ENCODE results near the gene FAM180B. TPM values are rescaled to one million over a fixed set of nuclear protein-coding genes. Genes with fewer than 3 reads are reported as not detected.

Gene FAM180B
- total and polyA plus RNA-seq, 10 of the 15 experiments (the other 5 are each of a cell fraction or from before 2014, with no cell fraction given) = 0.04 to 0.34 TPM; not detected in 8

DNA sequence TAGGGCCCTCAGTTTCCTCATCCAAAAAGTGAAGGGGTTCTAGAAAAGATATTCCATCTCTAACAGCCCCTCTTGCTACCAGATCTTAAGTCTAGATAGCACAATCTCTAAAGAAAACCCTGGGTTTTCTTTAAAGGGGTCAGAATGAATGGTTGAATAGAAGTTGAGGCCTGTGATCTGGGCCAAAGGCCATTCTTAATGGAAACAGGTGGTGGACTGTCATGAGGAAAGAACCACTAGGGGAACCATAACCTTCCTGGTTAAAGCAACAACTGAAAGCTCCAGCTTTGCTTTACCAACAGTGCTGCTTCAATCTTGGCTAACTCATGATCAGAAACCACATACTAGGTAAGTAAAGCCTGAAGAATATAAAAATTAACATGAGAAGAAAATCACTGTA lies 35.4 kb upstream of the FAM180B start (continued):
- TF ChIP-seq SMC3 (IDR thresholded peaks at IDR 0.05; ENCODE audit: borderline replicate concordance, low read length) = peak; percentile 41
- TF ChIP-seq WRNIP1 (IDR thresholded peaks at IDR 0.05; ENCODE audit: borderline replicate concordance, low read depth, low read length) = no peak
- TF ChIP-seq MYB (IDR thresholded peaks at IDR 0.05; ENCODE audit: borderline replicate concordance, low read depth, low read length) = no peak
- no peak for TF ChIP-seq NR2C1 (IDR thresholded peaks at IDR 0.05)
- TF ChIP-seq, protein P1, sequence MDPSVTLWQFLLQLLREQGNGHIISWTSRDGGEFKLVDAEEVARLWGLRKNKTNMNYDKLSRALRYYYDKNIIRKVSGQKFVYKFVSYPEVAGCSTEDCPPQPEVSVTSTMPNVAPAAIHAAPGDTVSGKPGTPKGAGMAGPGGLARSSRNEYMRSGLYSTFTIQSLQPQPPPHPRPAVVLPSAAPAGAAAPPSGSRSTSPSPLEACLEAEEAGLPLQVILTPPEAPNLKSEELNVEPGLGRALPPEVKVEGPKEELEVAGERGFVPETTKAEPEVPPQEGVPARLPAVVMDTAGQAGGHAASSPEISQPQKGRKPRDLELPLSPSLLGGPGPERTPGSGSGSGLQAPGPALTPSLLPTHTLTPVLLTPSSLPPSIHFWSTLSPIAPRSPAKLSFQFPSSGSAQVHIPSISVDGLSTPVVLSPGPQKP (IDR thresholded peaks at IDR 0.05; ENCODE audit: low read depth, low read length) = no peak
- no peak for TF ChIP-seq RELA (IDR thresholded peaks at IDR 0.05; ENCODE audit: borderline replicate concordance, partially characterized antibody)
- TF ChIP-seq, protein P2, sequence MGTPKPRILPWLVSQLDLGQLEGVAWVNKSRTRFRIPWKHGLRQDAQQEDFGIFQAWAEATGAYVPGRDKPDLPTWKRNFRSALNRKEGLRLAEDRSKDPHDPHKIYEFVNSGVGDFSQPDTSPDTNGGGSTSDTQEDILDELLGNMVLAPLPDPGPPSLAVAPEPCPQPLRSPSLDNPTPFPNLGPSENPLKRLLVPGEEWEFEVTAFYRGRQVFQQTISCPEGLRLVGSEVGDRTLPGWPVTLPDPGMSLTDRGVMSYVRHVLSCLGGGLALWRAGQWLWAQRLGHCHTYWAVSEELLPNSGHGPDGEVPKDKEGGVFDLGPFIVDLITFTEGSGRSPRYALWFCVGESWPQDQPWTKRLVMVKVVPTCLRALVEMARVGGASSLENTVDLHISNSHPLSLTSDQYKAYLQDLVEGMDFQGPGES (IDR thresholded peaks at IDR 0.05) = no peak
- no peak for TF ChIP-seq ZZZ3 (IDR thresholded peaks at IDR 0.05; ENCODE audit: control insufficient read depth, insufficient read length, low read depth)
- no peak for TF ChIP-seq MEF2B (IDR thresholded peaks at IDR 0.05; ENCODE audit: partially characterized antibody, poor library complexity, severe bottlenecking)
- TF ChIP-seq GATAD2B (conservative IDR thresholded peaks at IDR 0.05; ENCODE audit: low read depth) = no peak
- TF ChIP-seq, protein P3, sequence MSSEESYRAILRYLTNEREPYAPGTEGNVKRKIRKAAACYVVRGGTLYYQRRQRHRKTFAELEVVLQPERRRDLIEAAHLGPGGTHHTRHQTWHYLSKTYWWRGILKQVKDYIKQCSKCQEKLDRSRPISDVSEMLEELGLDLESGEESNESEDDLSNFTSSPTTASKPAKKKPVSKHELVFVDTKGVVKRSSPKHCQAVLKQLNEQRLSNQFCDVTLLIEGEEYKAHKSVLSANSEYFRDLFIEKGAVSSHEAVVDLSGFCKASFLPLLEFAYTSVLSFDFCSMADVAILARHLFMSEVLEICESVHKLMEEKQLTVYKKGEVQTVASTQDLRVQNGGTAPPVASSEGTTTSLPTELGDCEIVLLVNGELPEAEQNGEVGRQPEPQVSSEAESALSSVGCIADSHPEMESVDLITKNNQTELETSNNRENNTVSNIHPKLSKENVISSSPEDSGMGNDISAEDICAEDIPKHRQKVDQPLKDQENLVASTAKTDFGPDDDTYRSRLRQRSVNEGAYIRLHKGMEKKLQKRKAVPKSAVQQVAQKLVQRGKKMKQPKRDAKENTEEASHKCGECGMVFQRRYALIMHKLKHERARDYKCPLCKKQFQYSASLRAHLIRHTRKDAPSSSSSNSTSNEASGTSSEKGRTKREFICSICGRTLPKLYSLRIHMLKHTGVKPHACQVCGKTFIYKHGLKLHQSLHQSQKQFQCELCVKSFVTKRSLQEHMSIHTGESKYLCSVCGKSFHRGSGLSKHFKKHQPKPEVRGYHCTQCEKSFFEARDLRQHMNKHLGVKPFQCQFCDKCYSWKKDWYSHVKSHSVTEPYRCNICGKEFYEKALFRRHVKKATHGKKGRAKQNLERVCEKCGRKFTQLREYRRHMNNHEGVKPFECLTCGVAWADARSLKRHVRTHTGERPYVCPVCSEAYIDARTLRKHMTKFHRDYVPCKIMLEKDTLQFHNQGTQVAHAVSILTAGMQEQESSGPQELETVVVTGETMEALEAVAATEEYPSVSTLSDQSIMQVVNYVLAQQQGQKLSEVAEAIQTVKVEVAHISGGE (CRISPR knock-in tag; IDR thresholded peaks at IDR 0.05) = no peak
- TF ChIP-seq IKZF2 (IDR thresholded peaks at IDR 0.05) = no peak
- no peak for TF ChIP-seq HDGF (IDR thresholded peaks at IDR 0.05)
- no peak for TF ChIP-seq BCL11A (IDR thresholded peaks at IDR 0.05; ENCODE audit: low read depth, low read length)
- no peak for TF ChIP-seq CHD4 (IDR thresholded peaks at IDR 0.05)
- TF ChIP-seq NR2F1 (conservative IDR thresholded peaks at IDR 0.05) = no peak
- TF ChIP-seq, protein P4, sequence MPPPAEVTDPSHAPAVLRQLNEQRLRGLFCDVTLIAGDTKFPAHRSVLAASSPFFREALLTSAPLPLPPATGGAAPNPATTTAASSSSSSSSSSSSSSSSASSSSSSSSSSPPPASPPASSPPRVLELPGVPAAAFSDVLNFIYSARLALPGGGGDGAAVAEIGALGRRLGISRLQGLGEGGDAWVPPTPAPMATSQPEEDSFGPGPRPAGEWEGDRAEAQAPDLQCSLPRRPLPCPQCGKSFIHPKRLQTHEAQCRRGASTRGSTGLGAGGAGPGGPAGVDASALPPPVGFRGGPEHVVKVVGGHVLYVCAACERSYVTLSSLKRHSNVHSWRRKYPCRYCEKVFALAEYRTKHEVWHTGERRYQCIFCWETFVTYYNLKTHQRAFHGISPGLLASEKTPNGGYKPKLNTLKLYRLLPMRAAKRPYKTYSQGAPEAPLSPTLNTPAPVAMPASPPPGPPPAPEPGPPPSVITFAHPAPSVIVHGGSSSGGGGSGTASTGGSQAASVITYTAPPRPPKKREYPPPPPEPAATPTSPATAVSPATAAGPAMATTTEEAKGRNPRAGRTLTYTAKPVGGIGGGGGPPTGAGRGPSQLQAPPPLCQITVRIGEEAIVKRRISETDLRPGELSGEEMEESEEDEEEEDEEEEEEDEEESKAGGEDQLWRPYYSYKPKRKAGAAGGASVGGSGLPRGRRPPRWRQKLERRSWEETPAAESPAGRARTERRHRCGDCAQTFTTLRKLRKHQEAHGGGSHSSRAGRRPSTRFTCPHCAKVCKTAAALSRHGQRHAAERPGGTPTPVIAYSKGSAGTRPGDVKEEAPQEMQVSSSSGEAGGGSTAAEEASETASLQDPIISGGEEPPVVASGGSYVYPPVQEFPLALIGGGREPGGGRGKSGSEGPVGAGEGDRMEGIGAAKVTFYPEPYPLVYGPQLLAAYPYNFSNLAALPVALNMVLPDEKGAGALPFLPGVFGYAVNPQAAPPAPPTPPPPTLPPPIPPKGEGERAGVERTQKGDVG (CRISPR knock-in tag; IDR thresholded peaks at IDR 0.05) = no peak
- no peak for TF ChIP-seq SIX5 (IDR thresholded peaks at IDR 0.05; ENCODE audit: low read depth, low read length, severe bottlenecking)
- TF ChIP-seq, protein P5, sequence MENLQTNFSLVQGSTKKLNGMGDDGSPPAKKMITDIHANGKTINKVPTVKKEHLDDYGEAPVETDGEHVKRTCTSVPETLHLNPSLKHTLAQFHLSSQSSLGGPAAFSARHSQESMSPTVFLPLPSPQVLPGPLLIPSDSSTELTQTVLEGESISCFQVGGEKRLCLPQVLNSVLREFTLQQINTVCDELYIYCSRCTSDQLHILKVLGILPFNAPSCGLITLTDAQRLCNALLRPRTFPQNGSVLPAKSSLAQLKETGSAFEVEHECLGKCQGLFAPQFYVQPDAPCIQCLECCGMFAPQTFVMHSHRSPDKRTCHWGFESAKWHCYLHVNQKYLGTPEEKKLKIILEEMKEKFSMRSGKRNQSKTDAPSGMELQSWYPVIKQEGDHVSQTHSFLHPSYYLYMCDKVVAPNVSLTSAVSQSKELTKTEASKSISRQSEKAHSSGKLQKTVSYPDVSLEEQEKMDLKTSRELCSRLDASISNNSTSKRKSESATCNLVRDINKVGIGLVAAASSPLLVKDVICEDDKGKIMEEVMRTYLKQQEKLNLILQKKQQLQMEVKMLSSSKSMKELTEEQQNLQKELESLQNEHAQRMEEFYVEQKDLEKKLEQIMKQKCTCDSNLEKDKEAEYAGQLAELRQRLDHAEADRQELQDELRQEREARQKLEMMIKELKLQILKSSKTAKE (IDR thresholded peaks at IDR 0.05; ENCODE audit: low read depth, poor library complexity, severe bottlenecking) = no peak
- TF ChIP-seq NFIC (IDR thresholded peaks at IDR 0.05; ENCODE audit: low read depth, low read length) = no peak
- no peak for TF ChIP-seq RAD51 (IDR thresholded peaks at IDR 0.05)

All from GM12878 (cell line).